BLaER1 treated with 17β-estradiol and CSF1 and Interleukin-3, amounts not matched to agents 10 nM and 100 nM (cell line): ENCODE data around the gene USP6.
"Not testable (repeated sequence)": the region's sequence is repeated elsewhere in the genome, so short reads cannot be mapped to it uniquely, and the experiment has no call there.

Source experiments
- H3K27ac ChIP-seq, 11 experiments: shearing (Covaris generic); formaldehyde crosslinking; 2 replicates each; pipeline ENCODE4 v1.8.1; 2022
- H3K27me3 ChIP-seq, 11 experiments: shearing (Covaris generic); formaldehyde crosslinking; 2 replicates each; pipeline ENCODE4 v1.8.1; 2022
- H3K36me3 ChIP-seq, 11 experiments: shearing (Covaris generic); formaldehyde crosslinking; 2 replicates each; pipeline ENCODE4 v1.8.1; 2022
- H3K4me1 ChIP-seq, 10 experiments: shearing (Covaris generic); formaldehyde crosslinking; 2 replicates each; pipeline ENCODE4 v1.8.1; 2022
- H3K4me2 ChIP-seq, 11 experiments: shearing (Covaris generic); formaldehyde crosslinking; 2 replicates each; pipeline ENCODE4 v1.8.1; 2022
- H3K4me3 ChIP-seq, 10 experiments: shearing (Covaris generic); formaldehyde crosslinking; 2 replicates each; pipeline ENCODE4 v1.8.1; 2022
- H3K9ac ChIP-seq, 11 experiments: shearing (Covaris generic); formaldehyde crosslinking; 2 replicates each; pipeline ENCODE4 v1.8.1; 2022
- H3K9me3 ChIP-seq, 11 experiments: shearing (Covaris generic); formaldehyde crosslinking; replicated peaks in 1 of 11; 2 replicates each; pipeline ENCODE4 v1.8.1; 2022
- H4K20me1 ChIP-seq, 11 experiments: shearing (Covaris generic); formaldehyde crosslinking; 2 replicates each; pipeline ENCODE4 v1.8.1; 2022
- Cebpa-rat ChIP-seq, 11 experiments: shearing (Covaris generic); IDR thresholded peaks; 2 replicates each; pipeline ENCODE4 v1.8.1; 2022

Gene USP6

GRCh38 chr17:5219536-5219935, 103.7 kb downstream of the USP6 start:
- TF ChIP-seq Cebpa-rat (IDR thresholded peaks at IDR 0.05), result no peak
- Histone ChIP-seq H4K20me1 (no peaks in the 10 kb centered on the region), H3K36me3 (peaks cover 0 to 65% (median 11%) of the 10 kb centered on the region in 11 experiments; a peak in 11 of 22 replicates), H3K9me3 (no peaks in the 10 kb centered on the region), H3K4me2 (no peak overlapping the region), H3K4me3 (no peak overlapping the region), H3K4me1 (peaks cover 0 to 8% (median under 1%) of the 10 kb centered on the region in 10 experiments; a peak in 4 of 20 replicates), H3K27ac (no peak overlapping the region), H3K27me3 (no peaks in the 10 kb centered on the region), H3K9ac (no peak overlapping the region)

DNA sequence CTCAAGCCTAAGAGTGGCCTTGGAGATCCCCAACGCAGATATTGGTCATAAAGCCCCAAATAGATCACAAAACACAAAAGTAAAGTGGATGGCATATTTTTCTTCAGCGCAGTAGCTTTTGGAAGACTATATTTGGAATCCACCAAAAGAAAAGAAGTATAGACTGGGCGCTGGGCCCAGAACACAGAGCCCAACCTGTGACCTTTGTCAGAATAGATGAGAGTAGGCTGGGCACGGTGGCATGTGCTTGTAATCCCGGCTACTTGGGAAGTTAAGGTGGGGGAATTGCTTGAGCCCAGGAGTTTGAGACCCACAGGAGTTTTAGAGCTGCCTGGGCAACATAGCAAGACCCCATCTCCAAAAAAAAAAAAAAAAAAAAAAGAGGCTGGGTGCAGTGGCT, 104.2 kb downstream of the USP6 start:
- H3K9ac ChIP-seq, result no peak overlapping the region
- no peak overlapping the region for H3K27ac ChIP-seq
- peaks cover 0 to 60% (median 9%) of the 10 kb centered on the region in 11 experiments; a peak in 11 of 22 replicates for H3K36me3 ChIP-seq
- no peak overlapping the region for H3K4me3 ChIP-seq
- no peaks in the 10 kb centered on the region for H3K9me3 ChIP-seq
- no peaks in the 10 kb centered on the region for H4K20me1 ChIP-seq
- no peak overlapping the region for H3K4me2 ChIP-seq
- TF ChIP-seq Cebpa-rat (IDR thresholded peaks at IDR 0.05), result no peak
- peaks cover 0 to 11% (median 3%) of the 10 kb centered on the region in 10 experiments; a peak in 10 of 20 replicates for H3K4me1 ChIP-seq
- H3K27me3 ChIP-seq, result no peaks in the 10 kb centered on the region

DNA sequence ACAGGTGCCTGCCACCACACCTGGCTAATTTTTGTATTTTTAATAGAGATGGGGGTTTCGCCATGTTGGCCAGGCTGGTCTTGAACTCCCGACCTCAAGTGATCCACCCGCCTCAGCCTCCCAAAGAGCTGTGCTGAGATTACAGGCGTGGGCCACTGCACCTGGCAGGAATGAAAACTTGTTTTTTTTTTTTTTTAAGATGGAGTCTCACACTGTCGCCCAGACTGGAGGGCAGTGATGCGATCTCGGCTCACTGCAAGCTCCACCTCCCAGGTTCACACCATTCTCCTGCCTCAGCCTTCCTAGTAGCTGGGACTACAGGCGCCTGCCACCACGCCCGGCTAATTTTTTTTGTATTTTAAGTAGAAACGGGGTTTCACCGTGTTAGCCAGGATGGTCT, 106.1 kb downstream of the USP6 start:
- not testable (repeated sequence) for H3K9me3 ChIP-seq, H3K4me3 ChIP-seq, H3K4me2 ChIP-seq, H3K9ac ChIP-seq, H3K27me3 ChIP-seq, H3K27ac ChIP-seq, H4K20me1 ChIP-seq
- Histone ChIP-seq H3K36me3 (peaks cover 0 to 44% (median 0%) of the 10 kb centered on the region in 11 experiments; a peak in 8 of 22 replicates), H3K4me1 (peaks cover 9 to 29% (median 20%) of the 10 kb centered on the region in 10 experiments; a peak in 19 of 20 replicates)
